ENCODE results near the gene STMP1.

Gene STMP1

DNA sequence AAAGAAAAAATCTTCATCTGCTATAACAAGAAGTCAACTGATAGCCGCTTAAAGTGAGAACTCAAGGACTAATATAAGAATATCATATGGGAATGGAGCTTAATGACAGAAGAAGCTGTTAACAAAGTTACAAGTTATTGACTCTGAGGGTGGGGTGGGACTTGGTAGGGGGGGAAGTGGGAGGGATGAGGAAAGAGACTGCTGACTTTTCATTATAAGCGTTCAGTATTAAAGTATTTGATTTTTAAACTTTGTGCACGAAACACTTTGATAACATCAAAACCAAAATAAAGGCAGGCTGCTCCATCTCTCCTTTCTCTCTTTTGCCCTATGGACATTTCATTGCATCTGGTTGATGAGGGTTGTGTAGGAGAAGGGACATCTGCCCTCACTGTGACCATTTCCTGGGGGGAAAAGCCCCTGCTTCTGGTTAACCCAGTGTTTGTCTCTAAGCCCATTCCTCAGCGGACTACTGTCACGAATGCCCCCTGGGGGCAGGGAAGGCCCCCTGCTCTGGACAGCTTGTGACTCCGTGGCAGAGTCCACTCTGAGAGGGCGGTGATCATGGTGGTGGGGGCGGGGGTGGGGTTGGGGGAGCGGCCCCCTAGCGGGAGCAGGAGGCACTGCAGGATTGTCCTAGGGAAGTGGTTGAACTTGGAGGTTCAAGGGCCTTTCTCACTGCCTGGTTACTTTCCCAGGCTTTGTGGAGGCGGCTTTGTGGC is 48.3 kb downstream of the STMP1 start:
- no peak overlapping the region for H3K4me3 ChIP-seq
- H3K27ac ChIP-seq, result no peak overlapping the region
- H3K36me3 ChIP-seq (ENCODE audit: insufficient read depth, low read length), result no peaks in the 10 kb centered on the region
- H3K9ac ChIP-seq (ENCODE audit: insufficient read length), result no peak overlapping the region
- H3K9me3 ChIP-seq (ENCODE audit: low read depth, low read length), result no peaks in the 10 kb centered on the region
- TF ChIP-seq POLR2AphosphoS5 (IDR thresholded peaks at IDR 0.05; ENCODE audit: borderline replicate concordance, low read depth, low read length) (no peak), EZH2 (IDR thresholded peaks at IDR 0.05) (no peak), FOXP2 (optimal IDR thresholded peaks at IDR 0.05; ENCODE audit: control extremely low read depth, extremely low read length, insufficient read depth) (no peak)
- DNase-seq (ENCODE audit: low read depth, low spot score), result no peak

DNA sequence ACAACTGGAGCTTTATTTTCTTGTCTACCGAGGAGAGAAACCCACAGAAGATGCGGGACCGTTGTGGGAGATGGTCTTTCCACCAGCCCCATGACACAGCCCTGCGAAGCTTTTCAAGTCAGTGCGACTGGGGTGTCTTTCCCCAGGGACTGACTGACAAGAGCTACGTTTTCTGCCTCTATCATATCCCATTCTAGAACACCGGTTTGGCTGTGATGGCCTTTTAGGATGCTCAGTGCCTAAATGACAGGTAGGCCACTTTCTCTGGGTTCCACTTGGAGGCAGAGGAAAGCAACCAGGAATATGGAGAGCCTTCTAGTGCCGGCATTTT is 48.8 kb downstream of the STMP1 start:
- Histone ChIP-seq H3K9ac (ENCODE audit: insufficient read length) (no peak overlapping the region), H3K9me3 (ENCODE audit: low read depth, low read length) (no peaks in the 10 kb centered on the region), H3K4me3 (no peak overlapping the region), H3K36me3 (ENCODE audit: insufficient read depth, low read length) (no peaks in the 10 kb centered on the region), H3K27ac (no peak overlapping the region)
- DNase-seq (ENCODE audit: low read depth, low spot score), result no peak
- TF ChIP-seq FOXP2 (optimal IDR thresholded peaks at IDR 0.05; ENCODE audit: control extremely low read depth, extremely low read length, insufficient read depth), result no peak

DNA sequence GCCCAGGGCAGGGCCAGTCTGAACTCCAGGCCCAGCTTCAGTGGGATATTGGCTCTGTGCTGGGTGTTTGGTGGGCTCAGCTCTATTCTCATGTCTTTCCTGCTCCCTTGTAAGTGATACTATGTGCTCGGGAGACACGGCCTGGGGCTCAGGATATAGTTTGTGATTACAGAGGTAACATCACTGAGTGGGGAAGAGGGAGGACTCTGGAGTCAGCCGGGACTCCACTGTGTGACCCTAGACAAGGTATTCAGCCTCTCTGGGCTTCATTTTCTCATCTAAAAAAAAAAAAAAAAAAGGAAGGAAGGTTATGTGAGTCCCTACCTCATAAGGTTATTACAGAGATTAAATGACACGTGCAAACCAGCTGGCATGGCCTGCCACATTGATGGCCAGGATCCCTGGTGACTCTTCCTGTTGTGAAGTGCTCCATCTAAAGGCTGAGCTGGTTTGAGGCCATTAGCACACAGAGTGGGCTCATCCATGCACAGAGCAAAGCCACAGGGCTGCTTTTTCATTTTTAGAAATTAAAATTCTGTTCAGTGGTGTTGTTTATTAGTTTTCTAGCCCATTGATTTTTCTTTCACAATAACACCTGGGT is 50.0 kb downstream of the STMP1 start:
- no peak for TF ChIP-seq EZH2 (IDR thresholded peaks at IDR 0.05)
- TF ChIP-seq POLR2AphosphoS5 (IDR thresholded peaks at IDR 0.05; ENCODE audit: borderline replicate concordance, low read depth, low read length), result no peak
- TF ChIP-seq FOXP2 (optimal IDR thresholded peaks at IDR 0.05; ENCODE audit: control extremely low read depth, extremely low read length, insufficient read depth), result no peak
- Histone ChIP-seq H3K9me3 (ENCODE audit: low read depth, low read length) (no peaks in the 10 kb centered on the region), H3K27ac (no peak overlapping the region), H3K4me3 (no peak overlapping the region), H3K36me3 (ENCODE audit: insufficient read depth, low read length) (no peaks in the 10 kb centered on the region), H3K9ac (ENCODE audit: insufficient read length) (no peak overlapping the region)
- no peak for DNase-seq (ENCODE audit: low read depth, low spot score)

DNA sequence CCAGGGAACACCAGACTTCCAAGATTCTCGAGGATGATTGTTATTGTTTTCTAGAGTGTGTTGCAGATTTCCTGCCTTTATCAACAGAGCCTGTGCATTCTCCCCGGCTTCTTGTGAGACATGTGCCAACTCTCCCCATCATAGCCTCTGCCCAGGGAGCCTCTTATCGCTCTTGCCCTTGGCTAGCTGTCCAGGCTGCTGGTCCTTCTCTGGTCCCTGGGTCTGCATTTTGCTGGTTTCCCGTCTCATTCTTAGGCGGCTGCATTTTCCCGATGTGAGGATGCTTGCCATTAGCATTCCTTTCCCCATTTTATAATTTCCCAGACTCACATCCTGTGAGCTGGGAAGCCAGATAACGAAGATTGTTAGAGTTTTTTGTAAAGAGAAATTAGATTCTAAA is 50.5 kb downstream of the STMP1 start:
- Histone ChIP-seq H3K27ac (no peak overlapping the region), H3K36me3 (ENCODE audit: insufficient read depth, low read length) (no peaks in the 10 kb centered on the region), H3K9me3 (ENCODE audit: low read depth, low read length) (no peaks in the 10 kb centered on the region), H3K4me3 (no peak overlapping the region), H3K9ac (ENCODE audit: insufficient read length) (no peak overlapping the region)
- no peak for DNase-seq (ENCODE audit: low read depth, low spot score)
- TF ChIP-seq FOXP2 (optimal IDR thresholded peaks at IDR 0.05; ENCODE audit: control extremely low read depth, extremely low read length, insufficient read depth) (no peak), EZH2 (IDR thresholded peaks at IDR 0.05) (no peak), POLR2AphosphoS5 (IDR thresholded peaks at IDR 0.05; ENCODE audit: borderline replicate concordance, low read depth, low read length) (no peak)

DNA sequence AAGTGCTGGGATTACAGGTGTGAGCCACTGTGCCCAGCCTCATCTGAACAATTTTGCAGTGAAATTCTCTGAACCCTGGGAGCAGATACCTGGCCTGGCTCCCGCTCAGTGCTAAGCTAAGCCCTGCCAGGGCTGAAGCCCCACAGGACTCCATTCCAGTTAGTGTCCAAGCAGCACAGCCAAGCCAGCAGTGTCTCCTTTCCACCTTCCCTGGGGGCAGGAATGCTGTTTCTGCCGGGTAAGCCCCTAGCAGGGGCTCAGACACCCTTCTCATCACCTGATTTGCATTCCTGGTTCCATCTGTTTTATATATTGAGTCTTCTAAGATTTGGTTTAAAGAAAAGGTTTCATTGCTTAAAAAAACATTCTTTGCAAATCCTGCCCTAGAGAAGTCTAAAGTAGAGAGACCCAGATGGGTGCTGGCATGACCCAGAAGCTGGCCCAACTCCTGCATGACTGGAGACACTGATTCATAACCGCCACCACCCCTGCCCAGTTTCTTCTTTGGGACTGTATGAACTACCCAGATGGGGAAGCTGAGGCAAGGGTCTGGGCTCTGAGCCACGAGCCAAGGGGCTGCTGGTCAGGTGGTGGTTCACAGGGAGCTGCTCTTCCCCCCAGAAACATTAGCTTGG is 51.6 kb downstream of the STMP1 start:
- no peak overlapping the region for H3K9ac ChIP-seq (ENCODE audit: insufficient read length)
- no peak overlapping the region for H3K27ac ChIP-seq
- no peak for DNase-seq (ENCODE audit: low read depth, low spot score)
- H3K4me3 ChIP-seq, result no peak overlapping the region
- H3K9me3 ChIP-seq (ENCODE audit: low read depth, low read length), result no peaks in the 10 kb centered on the region
- TF ChIP-seq POLR2AphosphoS5 (IDR thresholded peaks at IDR 0.05; ENCODE audit: borderline replicate concordance, low read depth, low read length) (no peak), EZH2 (IDR thresholded peaks at IDR 0.05) (no peak), FOXP2 (optimal IDR thresholded peaks at IDR 0.05; ENCODE audit: control extremely low read depth, extremely low read length, insufficient read depth) (no peak)
- no peaks in the 10 kb centered on the region for H3K36me3 ChIP-seq (ENCODE audit: insufficient read depth, low read length)

DNA sequence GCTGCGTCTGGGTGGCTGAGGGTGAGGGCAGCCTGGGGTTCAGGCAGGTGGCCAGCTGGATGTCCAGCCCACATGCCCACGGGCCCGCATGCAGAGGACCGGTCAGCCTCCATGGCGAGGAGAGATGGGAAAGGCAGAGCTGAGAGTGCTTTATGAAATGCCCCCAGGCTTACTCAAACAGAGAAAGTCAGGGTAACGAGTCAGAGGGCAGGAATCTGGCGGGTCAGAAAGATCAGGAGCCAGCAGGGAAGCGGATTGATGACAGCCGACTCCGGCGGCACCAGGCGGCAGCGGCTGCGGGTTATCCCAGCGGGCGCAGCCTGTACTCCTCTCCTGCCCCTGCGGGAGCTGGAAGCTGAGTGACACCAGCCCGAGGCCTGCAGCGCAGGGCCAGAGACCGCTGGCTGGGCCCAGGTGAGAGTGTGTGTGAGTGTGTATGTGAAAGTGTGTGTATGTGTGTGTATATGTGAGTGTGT is 52.3 kb downstream of the STMP1 start:
- TF ChIP-seq FOXP2 (optimal IDR thresholded peaks at IDR 0.05; ENCODE audit: control extremely low read depth, extremely low read length, insufficient read depth), result no peak
- TF ChIP-seq POLR2AphosphoS5 (IDR thresholded peaks at IDR 0.05; ENCODE audit: borderline replicate concordance, low read depth, low read length), result no peak
- TF ChIP-seq EZH2 (IDR thresholded peaks at IDR 0.05), result no peak
- Histone ChIP-seq H3K36me3 (ENCODE audit: insufficient read depth, low read length) (no peaks in the 10 kb centered on the region), H3K4me3 (no peak overlapping the region), H3K9me3 (ENCODE audit: low read depth, low read length) (no peaks in the 10 kb centered on the region), H3K27ac (no peak overlapping the region), H3K9ac (ENCODE audit: insufficient read length) (no peak overlapping the region)
- no peak for DNase-seq (ENCODE audit: low read depth, low spot score)

DNA sequence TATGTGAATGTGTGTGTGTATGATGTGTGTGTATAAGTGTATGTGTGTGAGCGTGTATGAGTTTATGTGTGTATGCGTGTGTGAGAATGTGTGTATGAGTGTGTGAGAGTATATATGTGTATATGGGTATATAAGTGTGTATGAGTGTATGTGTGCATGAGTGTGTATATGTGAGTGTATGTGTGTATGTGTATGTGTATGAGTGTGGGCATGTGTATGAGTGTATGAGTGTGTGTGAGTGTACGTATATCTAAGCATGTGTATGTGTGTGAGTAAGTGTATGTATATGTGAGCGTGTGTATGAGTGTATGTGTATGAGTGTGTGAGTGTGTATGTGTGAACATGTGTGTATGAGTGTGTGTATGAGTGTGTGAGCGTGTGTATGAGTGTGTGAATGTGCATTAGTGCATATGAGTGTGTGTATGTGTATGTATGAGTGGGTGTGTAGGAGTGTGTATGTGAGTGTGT is 52.8 kb downstream of the STMP1 start:
- no peak for TF ChIP-seq EZH2 (IDR thresholded peaks at IDR 0.05)
- TF ChIP-seq FOXP2 (optimal IDR thresholded peaks at IDR 0.05; ENCODE audit: control extremely low read depth, extremely low read length, insufficient read depth), result no peak
- TF ChIP-seq POLR2AphosphoS5 (IDR thresholded peaks at IDR 0.05; ENCODE audit: borderline replicate concordance, low read depth, low read length), result no peak
- H3K36me3 ChIP-seq (ENCODE audit: insufficient read depth, low read length), result no peaks in the 10 kb centered on the region
- H3K4me3 ChIP-seq, result no peak overlapping the region
- H3K9me3 ChIP-seq (ENCODE audit: low read depth, low read length), result no peaks in the 10 kb centered on the region
- H3K27ac ChIP-seq, result no peak overlapping the region
- no peak for DNase-seq (ENCODE audit: low read depth, low spot score)
- no peak overlapping the region for H3K9ac ChIP-seq (ENCODE audit: insufficient read length)

DNA sequence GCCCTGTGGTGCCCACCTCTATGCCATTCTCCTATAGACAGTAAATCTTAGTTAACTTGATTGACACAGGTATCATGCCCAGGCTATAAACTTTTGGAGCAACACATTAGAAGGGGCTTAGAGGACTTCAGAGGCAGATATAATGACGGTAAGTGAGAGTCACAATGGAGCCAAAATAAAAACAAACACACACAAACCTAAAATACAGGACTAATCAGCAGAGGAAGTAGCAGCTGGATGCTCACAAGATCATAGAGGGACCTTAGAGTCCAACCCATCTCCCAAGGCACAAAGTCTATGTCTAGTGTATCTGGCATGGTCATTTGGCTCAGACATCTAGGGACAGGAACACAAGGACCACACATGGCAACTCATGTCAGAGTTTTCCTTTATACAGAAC is 53.4 kb downstream of the STMP1 start:
- TF ChIP-seq EZH2 (IDR thresholded peaks at IDR 0.05) (no peak), POLR2AphosphoS5 (IDR thresholded peaks at IDR 0.05; ENCODE audit: borderline replicate concordance, low read depth, low read length) (no peak), FOXP2 (optimal IDR thresholded peaks at IDR 0.05; ENCODE audit: control extremely low read depth, extremely low read length, insufficient read depth) (no peak)
- H3K9me3 ChIP-seq (ENCODE audit: low read depth, low read length), result no peaks in the 10 kb centered on the region
- no peak for DNase-seq (ENCODE audit: low read depth, low spot score)
- no peaks in the 10 kb centered on the region for H3K36me3 ChIP-seq (ENCODE audit: insufficient read depth, low read length)
- no peak overlapping the region for H3K4me3 ChIP-seq
- no peak overlapping the region for H3K27ac ChIP-seq
- H3K9ac ChIP-seq (ENCODE audit: insufficient read length), result no peak overlapping the region
